GM19099 (cell line): ENCODE results near the gene ISG20L2.

Experiments
- POLR2A ChIP-seq: IDR thresholded peaks from 3 replicates; pipeline ENCODE4 v1.6.1; 2011; ENCODE audit warnings: low read depth; ENCODE audit not compliant: insufficient read length; ENCODE audit errors: extremely low read depth

Gene ISG20L2

GRCh38 chr1:156691665-156692440, 36.7 kb downstream of the ISG20L2 start:
- no peak for TF ChIP-seq POLR2A

GRCh38 chr1:156691191-156691590, 37.4 kb downstream of the ISG20L2 start:
- no peak for TF ChIP-seq POLR2A

- TF ChIP-seq POLR2A, result no peak
These were observed 37.9 kb downstream of the ISG20L2 start for GRCh38 chr1:156690675-156691036.

GRCh38 chr1:156689953-156690674, 38.5 kb downstream of the ISG20L2 start:
- TF ChIP-seq POLR2A, result no peak

GRCh38 chr1:156689035-156689952, 39.3 kb downstream of the ISG20L2 start:
- no peak for TF ChIP-seq POLR2A

- TF ChIP-seq POLR2A, result no peak
These were observed 44.3 kb downstream of the ISG20L2 start for GRCh38 chr1:156684227-156684782.

- no peak for TF ChIP-seq POLR2A
These were observed 46.2 kb downstream of the ISG20L2 start for GRCh38 chr1:156682166-156682890.

- no peak for TF ChIP-seq POLR2A
These were observed 47.2 kb downstream of the ISG20L2 start for GRCh38 chr1:156681196-156681960.

GRCh38 chr1:156680056-156680455, 48.5 kb downstream of the ISG20L2 start:
- TF ChIP-seq POLR2A, result no peak

- no peak for TF ChIP-seq POLR2A
These were observed 50.7 kb downstream of the ISG20L2 start for GRCh38 chr1:156677616-156678596.

- no peak for TF ChIP-seq POLR2A
These were observed 51.5 kb downstream of the ISG20L2 start, which contains the start of gene NES for GRCh38 chr1:156676820-156677615. Gene NES (minus strand): TSS chr1:156677407. CDS start chr1:156677264, 143 bp downstream.

- TF ChIP-seq POLR2A, result no peak
These were observed 52.3 kb downstream of the ISG20L2 start for GRCh38 chr1:156676114-156676819.
